Kidney epithelial cell (primary cell): Measurements from ENCODE around the gene LRP8. TPM values are rescaled to one million over a fixed set of nuclear protein-coding genes. Genes with fewer than 3 reads are reported as not detected.
A peak's percentile ranks its signal among the peaks of the same experiment; 100 is the strongest.

Experiments used
- DNase-seq: peaks from one replicate; pipeline ENCODE4 v3.0.0-alpha.2; 2010; ENCODE audit warnings: low read depth
- H3K27me3 ChIP-seq: 2 replicates; pipeline ENCODE4 v1.6.0; 2011; ENCODE audit warnings: low read length; ENCODE audit not compliant: control insufficient read depth, insufficient read depth
- H3K36me3 ChIP-seq: 2 replicates; pipeline ENCODE4 v1.5.1; 2011; ENCODE audit warnings: low read length; ENCODE audit not compliant: control insufficient read depth, insufficient read depth
- H3K4me3 ChIP-seq: 2 replicates; pipeline ENCODE4 v1.5.1; 2011; ENCODE audit warnings: low read depth, mild to moderate bottlenecking, control low read depth, low read length
- total RNA-seq: library from RNA; depleted of rRNA; stranded (reverse); fragments of >200 nt; gene quantifications from 2 replicates; pipeline ENCODE4 v1.2.3, GENCODE V29; 2015
- TF ChIP-seq, protein P1 (sequence below): IDR thresholded peaks from 2 replicates; pipeline ENCODE4 v1.5.1; 2011; ENCODE audit warnings: mild to moderate bottlenecking, moderate library complexity, low read length, control low read depth, inconsistent platforms; ENCODE audit not compliant: insufficient read depth, poor library complexity, severe bottlenecking

LRP8 gene
- total RNA-seq, 1 donor from 2014 or later, result 7.5 TPM

DNA sequence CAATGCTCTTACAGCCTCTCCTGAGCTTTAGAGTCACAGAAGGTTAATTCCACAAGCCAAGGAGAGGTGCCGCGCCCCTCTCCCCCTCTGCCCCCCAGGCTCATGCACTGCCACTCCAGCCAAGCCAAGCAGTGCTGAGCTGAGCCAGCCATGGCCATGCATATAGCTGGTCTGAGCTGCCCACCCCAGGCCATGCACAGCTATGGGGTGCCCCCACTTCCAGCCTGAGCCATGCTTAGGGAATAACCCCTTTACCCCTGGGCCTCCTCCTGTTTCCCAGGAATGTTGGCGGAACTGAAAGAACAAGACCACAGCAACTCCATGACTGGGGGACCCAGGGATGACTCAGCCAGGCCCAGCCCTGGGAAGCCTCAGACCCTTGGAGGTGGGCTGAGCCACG lies 55.5 kb downstream of the LRP8 start:
- no peak for DNase-seq
- Histone ChIP-seq H3K27me3 (no peaks in the 10 kb centered on the region), H3K4me3 (no peak overlapping the region), H3K36me3 (peaks cover 2% of the 10 kb centered on the region)
- TF ChIP-seq, protein P1, sequence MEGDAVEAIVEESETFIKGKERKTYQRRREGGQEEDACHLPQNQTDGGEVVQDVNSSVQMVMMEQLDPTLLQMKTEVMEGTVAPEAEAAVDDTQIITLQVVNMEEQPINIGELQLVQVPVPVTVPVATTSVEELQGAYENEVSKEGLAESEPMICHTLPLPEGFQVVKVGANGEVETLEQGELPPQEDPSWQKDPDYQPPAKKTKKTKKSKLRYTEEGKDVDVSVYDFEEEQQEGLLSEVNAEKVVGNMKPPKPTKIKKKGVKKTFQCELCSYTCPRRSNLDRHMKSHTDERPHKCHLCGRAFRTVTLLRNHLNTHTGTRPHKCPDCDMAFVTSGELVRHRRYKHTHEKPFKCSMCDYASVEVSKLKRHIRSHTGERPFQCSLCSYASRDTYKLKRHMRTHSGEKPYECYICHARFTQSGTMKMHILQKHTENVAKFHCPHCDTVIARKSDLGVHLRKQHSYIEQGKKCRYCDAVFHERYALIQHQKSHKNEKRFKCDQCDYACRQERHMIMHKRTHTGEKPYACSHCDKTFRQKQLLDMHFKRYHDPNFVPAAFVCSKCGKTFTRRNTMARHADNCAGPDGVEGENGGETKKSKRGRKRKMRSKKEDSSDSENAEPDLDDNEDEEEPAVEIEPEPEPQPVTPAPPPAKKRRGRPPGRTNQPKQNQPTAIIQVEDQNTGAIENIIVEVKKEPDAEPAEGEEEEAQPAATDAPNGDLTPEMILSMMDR, result no peak

DNA sequence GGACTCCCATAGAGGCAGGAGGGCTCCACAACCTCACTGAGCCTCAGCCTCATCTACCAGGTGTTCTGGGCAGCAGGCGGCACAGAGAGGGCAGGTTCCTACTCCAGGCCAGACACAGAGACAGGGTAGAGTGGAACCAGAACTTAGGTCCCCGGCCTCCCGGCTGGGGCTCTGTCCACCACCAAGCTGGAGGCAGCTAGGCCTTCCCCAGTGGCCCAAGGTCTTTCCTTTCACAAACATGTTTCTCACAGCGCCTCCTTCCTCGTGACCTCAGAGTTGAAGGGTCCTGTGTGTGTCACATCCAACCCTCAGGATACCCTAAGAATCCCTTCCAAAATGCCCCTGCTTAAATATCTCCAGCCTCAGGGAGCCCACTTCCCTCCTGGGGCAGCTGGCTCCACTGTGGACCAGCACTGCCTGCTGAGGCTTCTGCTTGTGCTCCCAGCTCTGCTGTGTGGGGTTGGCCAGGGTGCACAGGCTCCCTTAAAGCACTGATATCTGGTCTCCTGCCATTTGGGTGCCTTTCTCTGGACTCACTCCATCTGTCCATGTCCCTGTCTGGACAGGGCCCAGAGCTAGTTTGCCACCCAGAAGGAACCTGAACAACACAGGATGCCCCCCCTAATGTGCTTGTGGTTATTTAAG lies 56.3 kb downstream of the LRP8 start:
- Histone ChIP-seq H3K36me3 (peaks cover 2% of the 10 kb centered on the region), H3K27me3 (no peaks in the 10 kb centered on the region), H3K4me3 (no peak overlapping the region)
- TF ChIP-seq, protein P1, result no peak
- DNase-seq, result no peak

DNA sequence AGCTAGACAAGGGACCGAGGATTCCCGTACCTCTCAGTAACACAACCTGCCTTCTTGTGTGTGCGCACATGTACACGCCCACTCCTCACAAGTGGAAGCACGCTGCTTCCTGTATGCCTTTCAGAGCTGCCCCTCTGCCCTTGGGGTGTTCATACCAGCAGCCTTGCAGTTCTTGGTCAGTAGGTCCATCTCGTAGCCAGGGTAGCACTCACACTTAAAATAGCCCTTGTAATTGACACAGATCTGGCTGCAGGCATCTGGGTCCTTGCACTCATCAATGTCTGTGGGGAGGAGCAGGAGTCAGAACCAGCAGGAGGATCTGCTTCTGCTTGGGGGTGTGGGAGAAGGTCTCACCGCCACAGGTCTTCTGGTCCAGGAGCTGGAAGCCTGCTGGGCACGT lies 57.0 kb downstream of the LRP8 start:
- Histone ChIP-seq H3K27me3 (no peaks in the 10 kb centered on the region), H3K4me3 (no peak overlapping the region), H3K36me3 (peaks cover 2% of the 10 kb centered on the region)
- DNase-seq, result no peak
- TF ChIP-seq, protein P1, result no peak

DNA sequence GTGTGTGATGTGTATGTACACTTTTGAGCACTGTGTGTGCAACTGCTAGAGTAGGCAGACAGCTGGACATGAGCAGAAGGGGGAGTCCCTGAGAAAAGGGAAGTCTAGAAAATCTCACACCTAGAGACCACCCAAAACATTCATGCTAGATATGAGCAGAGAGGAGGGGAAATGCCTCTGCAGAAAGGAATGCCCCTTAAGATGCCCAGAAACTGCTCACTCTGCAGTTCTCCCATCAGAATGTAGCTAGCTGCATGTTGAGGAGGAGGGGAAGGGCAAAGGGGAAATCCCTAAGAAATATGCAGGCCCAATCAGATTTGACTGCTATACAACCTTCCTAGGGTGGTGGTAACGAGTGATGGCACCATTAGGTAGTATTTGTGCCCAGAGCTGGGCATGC lies 57.8 kb downstream of the LRP8 start:
- Histone ChIP-seq H3K4me3 (no peak overlapping the region), H3K36me3 (peaks cover 2% of the 10 kb centered on the region), H3K27me3 (no peaks in the 10 kb centered on the region)
- DNase-seq, result no peak
- TF ChIP-seq, protein P1, result no peak

DNA sequence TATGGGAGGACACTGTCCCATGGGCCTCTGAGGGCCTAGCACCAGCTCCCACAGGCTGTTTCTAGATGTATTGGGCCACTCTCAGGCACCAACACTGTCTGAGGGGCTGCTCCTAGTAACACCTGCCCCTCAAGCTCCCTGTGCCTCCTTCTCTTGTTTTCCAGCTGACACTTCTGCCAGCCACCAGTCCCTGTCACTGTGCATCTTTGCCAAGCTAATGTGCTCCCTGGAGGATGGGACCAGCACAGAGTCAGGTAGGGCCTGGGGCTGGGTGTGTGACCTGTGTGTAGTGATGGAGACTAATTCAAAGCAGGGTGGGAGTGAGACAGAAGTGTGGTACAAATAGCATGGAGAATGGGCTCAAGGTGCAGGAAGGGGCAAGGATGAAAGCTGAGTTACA lies 60.1 kb downstream of the LRP8 start:
- TF ChIP-seq, protein P1, result no peak
- Histone ChIP-seq H3K27me3 (no peaks in the 10 kb centered on the region), H3K36me3 (peaks cover 8% of the 10 kb centered on the region)

DNA sequence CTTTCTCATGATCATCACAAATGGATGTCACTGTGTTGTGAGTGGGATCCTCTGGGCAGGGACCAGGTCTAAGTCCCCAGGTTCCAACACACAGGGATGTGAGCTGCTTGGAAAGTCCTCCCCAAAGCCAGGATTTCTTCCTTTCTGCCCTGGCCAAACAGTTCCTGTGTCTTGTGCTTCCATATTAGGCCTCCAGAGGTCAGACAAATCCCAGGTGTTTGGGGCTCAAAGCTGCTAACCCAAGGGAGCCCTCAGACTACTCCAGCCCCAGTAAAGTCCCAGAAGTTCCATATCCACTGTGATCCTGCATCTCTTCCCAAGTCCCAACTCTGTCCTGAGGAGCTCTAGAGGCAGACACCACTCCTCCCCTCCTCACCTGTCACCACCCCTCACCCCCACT lies 61.8 kb downstream of the LRP8 start:
- Histone ChIP-seq H3K36me3 (peaks cover 8% of the 10 kb centered on the region), H3K4me3 (no peak overlapping the region), H3K27me3 (no peaks in the 10 kb centered on the region)
- no peak for DNase-seq
- TF ChIP-seq, protein P1, result peak; percentile 13

More for the DNA sequence above, 60.1 kb downstream of the LRP8 start:
- no peak overlapping the region for H3K4me3 ChIP-seq
- no peak for DNase-seq
